HG03439 (cell line): ENCODE results near the gene GRID2.

Experiments
- ATAC-seq: cut with Tn5 transposase; IDR thresholded peaks from one replicate; pipeline ENCODE4 v1.9.1; 2021; ENCODE audit warnings: mild to moderate bottlenecking, moderate library complexity; ENCODE audit not compliant: unreplicated experiment

Gene GRID2

GRCh38 chr4:93722446-93722845, 1418.7 kb downstream of the GRID2 start:
- no peak for ATAC-seq

- ATAC-seq = no peak
Observed at GRCh38 chr4:93730251-93730650, 1426.5 kb downstream of the GRID2 start.

- no peak for ATAC-seq
Observed at GRCh38 chr4:93730760-93731159, 1427.0 kb downstream of the GRID2 start.

- ATAC-seq = no peak
Observed at GRCh38 chr4:93731456-93731855, 1427.7 kb downstream of the GRID2 start.

GRCh38 chr4:93732509-93732908, 1428.7 kb downstream of the GRID2 start:
- no peak for ATAC-seq

- ATAC-seq = no peak
Observed at GRCh38 chr4:93740890-93741289, 1437.1 kb downstream of the GRID2 start.

GRCh38 chr4:93743022-93743421, 1439.3 kb downstream of the GRID2 start:
- ATAC-seq = no peak

- no peak for ATAC-seq
Observed at GRCh38 chr4:93743635-93744034, 1439.9 kb downstream of the GRID2 start.

GRCh38 chr4:93744961-93745360, 1441.2 kb downstream of the GRID2 start:
- ATAC-seq = no peak

- no peak for ATAC-seq
Observed at GRCh38 chr4:93746031-93746430, 1442.3 kb downstream of the GRID2 start.

GRCh38 chr4:93747220-93747619, 1443.5 kb downstream of the GRID2 start:
- ATAC-seq = no peak

- ATAC-seq = peak; percentile 36
Observed at GRCh38 chr4:93748373-93749291, 1444.9 kb downstream of the GRID2 start.

- peak; percentile 94 for ATAC-seq
Observed at GRCh38 chr4:93749292-93749761, 1445.6 kb downstream of the GRID2 start.

GRCh38 chr4:93751411-93751810, 1447.6 kb downstream of the GRID2 start:
- ATAC-seq = no peak

GRCh38 chr4:93756101-93756500, 1452.3 kb downstream of the GRID2 start:
- ATAC-seq = no peak

- ATAC-seq = no peak
Observed at GRCh38 chr4:93759506-93759905, 1455.7 kb downstream of the GRID2 start.

- ATAC-seq = no peak
Observed at GRCh38 chr4:93760284-93760683, 1456.5 kb downstream of the GRID2 start.

- ATAC-seq = no peak
Observed at GRCh38 chr4:93761286-93761685, 1457.5 kb downstream of the GRID2 start.

GRCh38 chr4:93764639-93765246, 1461.0 kb downstream of the GRID2 start:
- ATAC-seq = peak; percentile 71

GRCh38 chr4:93767917-93768316, 1464.2 kb downstream of the GRID2 start:
- ATAC-seq = no peak

- ATAC-seq = no peak
Observed at GRCh38 chr4:93770201-93770600, 1466.4 kb downstream of the GRID2 start.
